NCI-H526 (cell line): ENCODE data around the gene PRKCB.
"Not testable (repeated sequence)": the region's sequence is repeated elsewhere in the genome, so short reads cannot be mapped to it uniquely, and the experiment has no call there.

Experiments
- DNase-seq, 2 experiments: peaks; one replicate each; lab custom pipeline; 2025; lab: John Stamatoyannopoulos, UW

PRKCB gene

DNA sequence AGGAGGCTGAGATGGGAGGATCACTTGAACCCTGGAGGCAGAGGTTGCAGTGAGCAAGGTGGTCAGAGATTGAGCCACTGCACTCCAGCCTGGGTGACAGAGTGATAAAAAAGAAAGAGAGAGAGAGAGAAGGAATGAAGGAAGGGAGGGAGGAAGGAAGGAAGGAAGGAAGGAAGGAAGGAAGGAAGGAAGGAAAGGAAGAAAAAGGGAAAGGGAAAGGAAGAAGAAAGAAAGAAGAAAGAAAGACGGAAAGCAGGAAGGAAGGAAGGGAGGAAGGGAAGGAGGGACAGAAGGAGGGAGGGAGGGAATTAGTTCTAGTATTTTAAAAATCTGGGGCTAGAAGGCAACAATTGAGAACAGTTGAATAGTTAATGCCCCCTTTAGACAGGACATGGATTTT is 258.9 kb downstream of the PRKCB start:
- no peak for DNase-seq

DNA sequence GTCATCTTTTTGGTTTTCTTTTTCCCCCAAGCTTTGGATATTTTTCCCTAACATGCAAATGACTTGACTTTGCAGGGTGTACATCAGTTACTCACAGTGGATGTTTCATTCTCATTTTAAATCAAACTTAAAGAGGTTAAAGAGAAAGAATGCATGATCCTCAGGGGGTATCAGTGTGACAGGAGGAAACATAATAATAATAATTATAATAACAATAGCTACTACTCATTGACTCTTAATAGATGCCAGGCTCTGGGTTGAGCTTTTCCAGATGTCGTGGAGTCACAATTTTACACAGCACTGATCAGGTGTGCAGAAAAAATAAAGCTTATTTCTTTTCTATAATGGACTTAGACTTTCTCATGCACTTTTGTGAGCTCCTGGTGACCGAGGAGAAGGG is 263.1 kb downstream of the PRKCB start:
- DNase-seq = no peak

DNA sequence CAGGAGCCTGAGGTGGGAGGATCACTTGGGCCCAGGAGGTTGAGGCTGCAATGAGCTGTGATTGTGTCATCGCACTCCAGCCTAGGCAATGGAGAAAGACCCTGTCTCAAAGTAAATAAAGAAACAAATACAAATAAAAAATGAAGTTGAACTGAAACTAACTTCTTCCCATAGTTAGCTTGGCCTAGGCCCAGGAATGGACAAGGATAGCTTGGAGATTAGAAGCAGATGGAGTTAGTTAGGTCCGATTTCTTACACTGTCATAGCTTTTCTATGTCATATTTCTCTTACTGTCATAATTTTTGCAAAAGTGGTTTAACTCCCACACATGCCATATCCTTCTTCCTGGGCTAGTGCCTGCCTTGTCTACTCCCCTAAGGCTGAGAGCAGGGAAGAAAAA is 265.6 kb downstream of the PRKCB start:
- no peak for DNase-seq

DNA sequence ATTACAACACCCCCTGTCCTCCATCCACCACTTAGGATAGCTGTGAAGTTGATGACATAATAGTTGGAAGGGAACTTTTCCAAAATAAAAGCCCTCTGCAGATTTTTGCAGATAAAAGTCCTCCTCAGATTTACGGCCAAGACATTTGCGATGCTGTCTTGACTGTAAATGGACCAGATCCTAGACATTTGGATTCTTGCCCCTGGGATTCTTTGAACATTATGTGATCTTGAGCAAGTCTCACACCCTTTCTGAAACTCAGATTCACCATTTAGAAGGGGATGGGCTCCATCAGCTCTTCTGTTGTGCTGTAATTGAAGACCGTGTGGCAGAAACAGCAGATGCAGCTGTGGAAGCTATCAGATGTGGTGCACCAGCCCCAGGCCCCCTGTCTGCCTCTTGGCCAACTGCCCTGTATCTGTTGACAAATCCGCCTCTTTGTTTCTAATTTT is 266.5 kb downstream of the PRKCB start:
- no peak for DNase-seq

DNA sequence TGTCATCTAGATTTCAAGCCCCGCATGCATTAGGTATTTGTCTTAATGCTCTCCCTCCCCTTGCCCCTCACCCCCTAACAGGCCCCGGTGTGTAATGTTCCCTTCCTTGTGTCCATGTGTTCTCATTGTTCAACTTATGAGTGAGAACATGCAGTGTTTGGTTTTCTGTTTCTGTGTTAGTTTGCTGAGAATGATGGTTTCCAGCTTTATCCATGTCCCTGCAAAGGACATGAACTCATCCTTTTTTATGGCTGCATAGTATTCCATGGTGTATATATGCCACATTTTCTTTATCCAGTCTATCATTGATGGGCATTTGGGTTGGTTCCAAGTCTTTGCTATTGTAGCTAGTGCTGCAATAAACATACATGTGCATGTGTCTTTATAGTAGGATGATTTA is 269.7 kb downstream of the PRKCB start:
- DNase-seq = not testable (repeated sequence)

DNA sequence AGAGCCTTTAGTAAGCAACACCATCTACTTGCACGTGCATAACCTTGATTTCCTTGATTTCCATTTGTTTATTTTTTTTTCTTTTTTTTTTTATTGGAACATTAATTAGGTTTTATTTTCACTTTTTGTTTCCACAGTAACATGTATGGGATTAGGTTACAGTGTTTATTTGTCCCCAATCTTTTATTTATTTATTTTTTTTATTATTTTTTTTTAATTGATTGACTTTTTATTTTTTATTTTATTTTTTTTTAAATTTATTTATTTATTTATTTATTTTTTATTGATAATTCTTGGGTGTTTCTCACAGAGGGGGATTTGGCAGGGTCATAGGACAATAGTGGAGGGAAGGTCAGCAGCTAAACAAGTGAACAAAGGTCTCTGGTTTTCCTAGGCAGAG is 272.3 kb downstream of the PRKCB start:
- not testable (repeated sequence) for DNase-seq

DNA sequence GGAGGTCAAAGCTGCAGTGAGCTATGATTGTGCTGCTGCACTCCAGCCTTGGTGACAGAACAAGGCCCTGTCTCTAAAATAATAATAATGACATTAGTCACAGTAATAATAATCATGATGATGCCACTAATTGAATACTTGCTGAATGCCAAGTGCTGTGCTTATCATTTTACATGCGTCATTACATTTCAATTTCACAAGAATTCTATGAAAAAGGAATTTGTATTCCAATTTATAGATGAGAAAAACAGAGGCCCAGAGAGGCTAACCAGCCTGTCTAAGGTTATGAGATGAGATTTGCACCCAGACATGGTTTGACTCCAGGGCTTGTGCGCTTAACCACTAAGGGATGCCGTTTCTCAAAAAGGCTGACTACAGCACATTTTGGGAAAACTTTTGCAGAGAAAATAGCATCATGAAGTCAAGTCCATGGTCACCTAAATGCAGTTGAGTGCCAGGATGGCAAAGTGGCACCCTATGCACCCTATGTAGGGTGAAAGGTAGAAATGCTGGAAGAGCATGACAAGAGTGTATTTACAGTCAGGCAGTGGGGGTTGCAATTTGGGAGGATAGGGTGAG is 276.0 kb downstream of the PRKCB start:
- DNase-seq = no peak

DNA sequence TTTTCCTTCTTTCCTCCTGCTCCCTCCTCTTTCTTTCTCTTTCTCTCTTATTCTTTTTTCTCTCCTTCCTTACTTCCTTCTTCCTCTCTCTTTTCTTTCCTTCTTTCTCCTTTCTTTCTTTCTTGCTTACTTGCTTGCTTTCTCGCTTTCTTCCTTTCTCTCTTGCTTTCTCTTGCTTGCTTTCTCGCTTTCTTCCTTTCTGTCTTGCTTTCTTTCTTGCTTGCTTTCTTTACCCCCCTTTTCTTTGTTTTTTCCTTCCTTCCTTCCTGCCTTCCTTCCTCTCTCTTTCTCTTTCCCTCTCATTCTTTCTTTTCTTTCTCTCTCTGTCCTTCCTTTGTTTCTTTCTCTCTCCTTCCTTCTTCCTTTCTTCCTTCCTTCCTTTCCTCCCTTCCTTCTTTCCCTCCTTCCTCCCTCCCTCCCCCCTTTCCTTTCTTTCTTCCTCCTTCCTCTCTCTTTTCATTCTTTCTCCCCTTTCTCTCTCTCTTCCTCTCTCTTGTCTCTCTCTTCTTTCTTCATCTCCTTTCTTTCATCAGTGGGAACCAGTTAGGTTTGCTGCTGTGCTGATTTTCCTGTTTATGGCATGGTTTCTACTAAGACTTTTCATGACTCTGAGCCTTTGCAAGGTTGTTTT is 277.4 kb downstream of the PRKCB start:
- DNase-seq = no peak

DNA sequence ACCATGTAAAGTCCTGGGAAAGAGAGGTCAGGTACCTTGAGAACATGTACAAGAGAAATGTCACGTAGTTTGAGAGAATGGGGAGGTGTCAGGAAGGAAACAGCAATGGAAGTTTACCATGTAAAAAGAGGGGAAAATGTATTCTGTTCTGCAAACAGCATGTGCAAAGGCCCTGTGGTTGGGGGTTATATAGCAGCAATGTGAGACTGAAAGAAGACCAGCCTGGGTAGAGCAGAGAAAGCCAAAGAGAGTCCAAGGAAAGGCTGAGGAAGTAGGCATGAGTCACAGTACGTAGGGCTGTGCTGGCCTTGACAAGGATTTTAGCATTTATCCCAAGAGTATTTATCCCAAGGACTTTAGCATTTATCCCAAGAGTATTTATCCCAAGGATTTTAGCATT is 279.1 kb downstream of the PRKCB start:
- no peak for DNase-seq

DNA sequence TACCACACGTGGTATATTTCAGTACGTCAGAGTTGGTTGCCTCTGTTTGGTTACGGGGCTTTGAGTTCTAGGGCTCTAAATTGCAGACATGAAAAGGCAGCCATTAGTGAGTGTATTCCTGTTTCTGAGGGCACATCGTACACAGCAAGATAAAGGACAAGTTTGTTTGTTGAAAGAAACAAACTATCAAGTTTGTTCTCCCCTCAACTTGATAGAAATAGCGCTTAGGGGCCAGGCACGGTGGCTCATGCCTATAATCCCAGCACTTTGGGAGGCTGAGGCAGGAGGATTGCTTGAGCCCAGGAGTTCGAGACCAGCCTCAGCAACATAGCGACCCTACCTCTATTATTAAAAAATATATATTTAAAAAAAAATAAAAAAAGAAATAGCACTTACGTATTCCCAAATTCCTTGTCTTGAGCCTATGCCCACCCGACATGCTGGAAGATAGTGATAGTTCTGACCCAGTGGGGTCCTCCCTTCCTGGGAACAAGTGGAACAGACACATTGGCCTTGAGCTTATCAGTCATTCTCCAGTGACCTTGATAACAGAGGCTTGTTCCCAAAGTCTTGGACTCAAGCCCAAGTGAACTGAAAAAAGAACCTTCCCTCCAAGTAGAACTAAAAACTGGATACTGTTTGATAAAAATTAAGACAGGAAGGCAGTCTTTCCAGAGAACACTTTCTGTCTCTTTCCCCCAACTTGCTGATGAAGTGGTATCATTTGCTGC is 280.4 kb downstream of the PRKCB start:
- no peak for DNase-seq

DNA sequence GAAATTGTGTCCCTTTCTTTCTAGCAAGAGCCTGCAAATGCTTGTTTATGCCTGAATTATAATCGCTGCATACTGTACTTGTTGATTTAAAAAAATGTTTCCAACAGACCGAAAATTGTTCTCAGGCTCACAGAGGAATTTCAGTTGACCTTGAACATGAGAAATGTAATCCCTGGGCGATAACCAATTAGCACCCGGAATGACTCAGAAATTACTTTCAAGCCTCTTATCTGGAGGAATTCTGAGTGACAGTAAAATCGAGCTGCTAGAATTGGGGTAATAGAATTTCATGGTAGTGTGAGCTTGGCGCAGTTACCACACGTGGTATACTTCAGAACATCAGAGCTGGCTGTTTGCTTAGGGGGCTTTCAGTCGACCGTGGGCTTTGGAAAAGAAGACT is 281.2 kb downstream of the PRKCB start:
- DNase-seq = no peak

DNA sequence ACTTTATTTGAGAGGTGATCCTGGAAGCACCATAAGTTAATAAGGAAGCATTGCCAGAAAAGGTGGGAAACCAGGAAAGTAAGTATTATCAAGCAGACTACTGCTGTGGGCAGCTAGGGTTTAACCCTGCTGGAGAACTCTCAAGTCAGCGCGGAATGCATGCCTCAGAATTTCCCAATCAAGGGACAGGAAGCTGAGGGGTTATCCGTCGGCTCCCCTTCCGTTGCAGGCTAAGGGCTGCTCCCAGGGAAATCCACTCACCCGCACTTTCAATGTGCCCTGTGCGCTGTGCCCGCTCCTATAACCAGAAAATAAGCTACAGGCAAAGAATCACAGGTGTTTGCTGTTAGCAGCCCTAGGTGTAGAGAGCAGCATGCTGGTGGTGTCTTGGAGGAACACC is 281.9 kb downstream of the PRKCB start:
- DNase-seq = no peak

DNA sequence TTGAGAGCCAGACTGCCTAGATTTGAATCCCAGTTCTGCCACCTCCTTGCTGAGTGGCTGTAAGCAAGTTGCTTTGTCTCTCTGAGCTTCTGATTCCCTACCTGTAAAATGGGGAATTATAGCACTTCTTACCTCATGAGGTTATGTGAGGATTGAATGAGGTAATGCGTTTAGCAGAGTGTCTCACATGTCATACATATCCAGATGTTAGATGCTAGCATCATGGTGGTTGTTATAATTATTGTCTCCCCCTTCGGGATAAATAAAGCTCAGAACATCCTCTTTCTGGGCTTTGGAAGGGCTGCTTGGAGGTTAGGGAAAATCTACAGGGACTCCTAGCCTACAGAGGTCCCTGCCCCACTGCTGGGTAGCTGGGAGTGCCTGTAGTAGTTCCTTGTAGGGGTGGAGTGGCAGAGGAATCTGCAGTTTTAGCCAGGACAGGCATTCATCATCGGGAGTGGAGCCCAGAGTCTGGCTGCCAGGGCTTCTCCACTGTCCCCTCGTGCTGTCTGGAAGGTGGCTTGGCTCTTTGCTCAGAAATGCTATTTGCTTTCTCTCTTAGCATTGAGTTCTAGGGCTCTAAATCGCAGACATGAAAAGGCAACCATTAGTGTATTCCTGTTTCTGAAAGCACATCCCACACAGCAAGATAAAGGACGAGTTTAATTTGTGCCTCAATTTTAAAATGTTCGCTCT is 282.5 kb downstream of the PRKCB start:
- no peak for DNase-seq

DNA sequence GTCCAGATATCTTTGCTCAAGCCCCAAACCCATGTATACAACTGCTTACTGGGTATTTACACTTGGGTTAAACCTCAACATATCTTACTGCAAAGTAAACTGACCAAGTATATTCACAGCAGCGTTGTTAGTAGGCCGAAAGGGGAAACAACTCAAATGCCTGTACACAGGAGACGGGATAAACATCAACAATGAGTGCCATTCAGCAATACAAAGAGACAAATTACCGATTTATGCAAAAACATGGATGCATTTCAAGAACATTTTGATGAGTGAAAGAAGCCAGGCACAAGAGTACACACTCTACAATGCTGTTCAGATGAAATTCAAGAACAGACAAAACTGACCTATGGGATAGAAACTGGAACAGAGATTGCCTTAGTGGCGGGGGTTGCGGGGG is 284.0 kb downstream of the PRKCB start:
- DNase-seq = no peak

DNA sequence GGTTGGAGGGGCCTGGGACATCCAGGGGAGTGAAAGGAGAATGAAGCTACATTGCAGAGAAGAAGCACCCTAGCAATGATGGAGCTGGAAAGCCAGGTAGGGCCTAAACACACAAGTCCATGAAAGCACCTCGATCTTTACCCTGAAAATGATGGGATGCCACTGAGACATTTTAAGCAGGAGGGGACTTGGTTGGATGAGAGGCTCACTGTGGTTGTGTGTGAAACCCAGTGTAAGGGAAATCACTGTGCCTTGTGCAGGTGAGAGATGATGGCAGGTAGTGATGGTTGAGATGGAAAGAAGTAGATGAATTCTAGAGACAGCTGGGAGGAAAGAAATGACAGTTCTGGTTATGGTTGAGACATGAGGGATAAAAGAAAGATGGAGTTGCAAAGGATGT is 287.5 kb downstream of the PRKCB start:
- DNase-seq = no peak

DNA sequence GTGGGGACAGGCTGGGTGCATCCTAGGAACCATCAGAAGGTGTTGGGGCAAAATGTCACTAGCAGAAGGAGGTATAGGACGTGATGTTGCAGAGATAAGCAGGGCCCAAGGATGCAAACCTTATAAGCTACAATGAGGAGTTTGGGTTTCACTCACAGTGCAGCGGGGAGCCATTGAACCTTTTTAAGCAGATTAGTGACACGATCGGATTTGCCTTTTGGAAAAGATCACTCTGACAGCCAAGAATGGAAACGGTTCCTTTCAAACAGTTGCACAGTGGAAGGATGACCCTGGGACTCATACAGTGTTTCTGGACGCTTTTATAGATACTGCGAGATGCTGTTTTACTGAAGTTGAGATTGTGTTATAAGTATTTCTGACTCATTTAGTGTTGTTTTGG is 288.5 kb downstream of the PRKCB start:
- no peak for DNase-seq

DNA sequence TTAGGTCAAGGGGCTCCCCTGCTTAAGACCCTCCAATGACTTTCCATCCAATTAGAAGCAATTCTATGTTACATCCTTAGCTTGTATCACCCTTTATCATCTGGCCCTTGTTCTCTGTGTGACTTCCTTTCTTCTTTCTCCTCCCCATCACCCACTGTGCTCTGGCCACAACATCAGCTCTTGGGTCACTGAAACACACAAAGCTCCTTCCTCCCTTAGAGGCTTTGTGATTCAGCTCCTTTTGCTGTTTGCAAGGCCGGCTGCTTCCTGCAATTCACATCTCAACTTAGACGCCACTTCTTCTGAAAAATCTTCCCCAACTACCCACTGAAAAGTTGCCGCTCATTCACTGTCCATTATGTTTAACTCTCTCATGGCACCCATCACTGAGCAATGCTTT is 289.4 kb downstream of the PRKCB start:
- DNase-seq = no peak

DNA sequence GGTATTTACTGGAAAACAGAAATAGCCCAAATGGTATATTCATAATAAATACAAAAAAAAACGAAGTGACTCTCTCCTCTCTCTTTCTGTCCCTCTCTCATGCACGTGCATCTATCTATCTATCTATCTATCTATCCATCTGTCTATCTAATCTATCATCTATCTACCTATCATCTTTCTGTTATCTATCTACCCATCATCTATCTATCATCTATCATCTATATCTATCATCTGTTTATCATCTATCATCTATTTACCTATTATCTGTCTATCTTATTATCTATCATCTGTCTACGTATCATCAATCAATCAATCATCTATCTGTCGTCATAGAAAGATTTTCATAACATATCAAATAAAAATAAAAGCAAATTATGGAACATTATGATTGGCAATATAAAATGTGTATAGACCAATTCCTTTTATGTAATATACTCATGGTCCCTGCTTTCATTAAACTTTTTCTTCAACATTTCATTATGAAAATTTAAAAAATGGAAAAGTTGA is 293.7 kb downstream of the PRKCB start:
- DNase-seq = no peak

DNA sequence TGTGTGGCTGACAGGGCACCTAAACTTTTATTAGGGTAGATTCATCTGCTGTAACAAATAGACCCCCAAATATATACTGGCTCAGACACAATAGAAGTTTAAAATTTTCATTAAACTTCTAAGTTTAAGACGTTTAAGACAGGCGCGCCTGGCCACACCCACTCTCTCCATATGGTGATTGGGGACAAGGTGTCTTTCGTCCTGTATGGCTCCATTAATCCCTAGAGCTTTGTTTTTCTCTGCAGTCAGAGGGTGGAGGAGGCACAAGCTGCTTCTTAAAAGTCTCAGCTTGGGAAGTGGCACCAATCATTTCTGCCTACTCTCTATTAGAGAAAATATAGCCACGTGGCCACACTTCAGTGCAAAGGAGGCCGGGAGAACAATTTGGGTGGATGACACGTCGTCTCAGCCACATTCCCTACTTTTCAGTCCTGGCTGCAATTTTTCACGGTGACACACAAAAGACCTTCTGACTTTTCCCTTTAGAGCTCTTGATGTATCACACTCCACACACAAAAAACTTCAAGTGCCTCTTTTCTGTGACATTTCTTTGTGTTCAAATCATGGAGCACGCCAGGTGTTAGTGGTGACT is 294.8 kb downstream of the PRKCB start:
- no peak for DNase-seq

DNA sequence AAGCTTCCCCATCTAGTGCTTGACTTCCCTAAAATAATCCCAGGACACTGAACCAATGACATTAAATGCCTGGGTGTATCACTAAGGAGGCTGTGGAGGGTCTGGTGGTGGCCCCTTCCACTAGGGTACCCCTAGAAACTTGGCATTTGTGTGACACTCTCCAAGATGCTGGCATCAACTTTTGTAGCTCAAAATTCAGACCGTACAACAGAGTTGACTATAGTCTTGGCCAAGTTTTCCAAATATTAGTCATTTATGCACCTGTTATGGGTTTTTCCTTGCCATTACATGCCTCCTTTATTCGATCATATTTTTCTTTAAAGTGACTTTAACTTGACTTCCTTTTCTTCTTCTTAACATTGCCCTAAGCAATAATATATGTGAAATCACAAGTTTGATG is 295.5 kb downstream of the PRKCB start:
- DNase-seq = no peak

DNA sequence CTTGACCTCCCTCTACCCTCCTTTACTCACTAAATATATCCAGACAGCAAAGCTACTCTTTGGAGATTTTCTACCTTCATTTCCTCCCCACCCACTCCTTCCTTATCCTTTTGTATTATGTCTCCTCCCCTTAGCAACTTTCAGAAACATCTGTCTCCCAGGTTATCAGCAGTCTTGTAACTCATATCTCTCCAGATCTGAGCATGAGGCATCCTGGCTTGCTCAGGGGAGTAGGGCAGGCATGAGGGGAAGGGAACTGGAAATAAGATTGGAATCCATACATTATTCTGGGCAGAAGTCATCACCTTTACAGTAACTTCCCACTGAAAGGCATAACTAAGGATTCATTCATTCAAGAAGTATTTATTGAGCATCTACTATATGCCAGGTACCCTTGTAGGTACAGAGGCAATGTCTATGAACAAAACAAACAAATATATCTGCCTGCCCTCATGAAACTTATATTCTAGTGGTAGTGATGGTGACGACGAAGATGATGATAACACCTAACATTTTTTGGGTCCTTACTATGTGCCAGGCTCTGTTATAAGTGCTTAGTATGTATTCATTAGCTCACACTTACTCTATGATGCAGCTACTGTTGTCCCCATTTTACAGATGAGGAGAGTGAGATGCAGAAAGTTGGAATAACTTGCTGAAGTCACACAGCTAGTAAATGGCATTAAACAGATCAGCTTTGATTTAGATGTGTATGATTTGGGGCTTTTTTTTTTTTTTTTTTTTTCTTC is 296.4 kb downstream of the PRKCB start:
- no peak for DNase-seq

DNA sequence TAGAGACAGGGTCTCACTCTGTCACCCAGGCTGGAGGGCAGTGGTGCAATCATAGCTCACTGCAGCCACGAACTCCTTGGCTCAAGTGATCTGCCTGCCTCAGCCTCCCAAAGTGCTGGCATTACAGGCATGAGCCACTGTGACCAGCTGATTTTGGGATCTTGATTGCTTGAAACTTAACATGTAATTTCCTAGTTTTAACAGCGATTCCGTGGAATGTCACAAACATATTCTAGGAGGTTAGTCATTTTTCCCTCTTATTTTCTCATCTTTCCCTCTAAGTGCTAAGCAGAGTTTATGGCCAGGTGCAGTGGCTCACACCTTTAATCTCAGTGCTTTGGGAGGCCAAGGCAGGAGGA is 297.0 kb downstream of the PRKCB start:
- no peak for DNase-seq
